ENCODE results near the gene CIAO3.
"Not testable (repeated sequence)": the region's sequence is repeated elsewhere in the genome, so short reads cannot be mapped to it uniquely, and the experiment has no call there.

CIAO3 gene

GRCh38 chr16:708019-708418 is 32.8 kb downstream of the CIAO3 start:
- DNase-seq, result no peak

- DNase-seq, result no peak
Observed at GRCh38 chr16:707062-707538, 33.7 kb downstream of the CIAO3 start.

DNA sequence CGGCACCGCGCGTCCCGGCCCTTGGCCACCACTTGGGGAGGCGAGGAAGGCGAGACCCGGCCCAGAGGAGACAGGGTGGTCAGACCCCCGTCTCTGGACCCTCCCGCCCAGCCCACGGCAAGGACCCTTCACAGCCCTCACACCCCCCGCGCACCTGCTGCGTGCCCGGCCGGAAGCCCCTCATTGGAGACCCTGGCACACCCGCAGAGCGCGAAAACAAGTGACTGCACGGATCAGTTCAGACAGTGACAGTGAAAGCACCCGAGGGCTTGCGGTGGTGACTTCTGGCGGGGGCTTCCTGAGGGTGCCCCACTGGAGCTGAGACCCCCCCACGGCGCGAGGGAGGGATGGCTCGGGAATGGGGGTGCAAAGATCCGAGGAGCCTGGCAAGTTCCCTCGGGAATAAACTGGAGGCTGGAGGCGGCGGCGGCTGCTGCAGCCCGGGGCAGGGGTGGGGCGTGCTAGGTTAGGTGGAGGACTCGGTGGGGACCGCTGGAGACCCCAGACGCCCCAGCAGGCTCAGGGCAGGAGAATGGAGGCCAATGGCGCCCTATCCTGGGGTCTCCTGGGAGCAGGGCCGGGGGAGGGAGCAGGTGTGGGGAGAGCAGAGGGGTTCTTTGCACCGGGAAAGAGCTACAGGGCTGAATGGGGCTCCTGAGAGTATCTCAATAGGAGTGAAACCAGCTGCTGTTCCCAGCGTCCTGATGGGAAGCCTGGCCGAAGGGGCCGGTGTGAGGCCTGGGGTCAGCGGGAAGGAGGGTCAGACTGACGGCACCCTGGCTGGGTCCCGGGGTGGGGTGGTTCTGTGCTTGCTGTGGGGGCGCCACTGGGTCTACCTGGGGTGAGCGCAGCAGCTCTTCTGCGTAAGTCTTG is 34.4 kb downstream of the CIAO3 start:
- DNase-seq, result no peak

DNA sequence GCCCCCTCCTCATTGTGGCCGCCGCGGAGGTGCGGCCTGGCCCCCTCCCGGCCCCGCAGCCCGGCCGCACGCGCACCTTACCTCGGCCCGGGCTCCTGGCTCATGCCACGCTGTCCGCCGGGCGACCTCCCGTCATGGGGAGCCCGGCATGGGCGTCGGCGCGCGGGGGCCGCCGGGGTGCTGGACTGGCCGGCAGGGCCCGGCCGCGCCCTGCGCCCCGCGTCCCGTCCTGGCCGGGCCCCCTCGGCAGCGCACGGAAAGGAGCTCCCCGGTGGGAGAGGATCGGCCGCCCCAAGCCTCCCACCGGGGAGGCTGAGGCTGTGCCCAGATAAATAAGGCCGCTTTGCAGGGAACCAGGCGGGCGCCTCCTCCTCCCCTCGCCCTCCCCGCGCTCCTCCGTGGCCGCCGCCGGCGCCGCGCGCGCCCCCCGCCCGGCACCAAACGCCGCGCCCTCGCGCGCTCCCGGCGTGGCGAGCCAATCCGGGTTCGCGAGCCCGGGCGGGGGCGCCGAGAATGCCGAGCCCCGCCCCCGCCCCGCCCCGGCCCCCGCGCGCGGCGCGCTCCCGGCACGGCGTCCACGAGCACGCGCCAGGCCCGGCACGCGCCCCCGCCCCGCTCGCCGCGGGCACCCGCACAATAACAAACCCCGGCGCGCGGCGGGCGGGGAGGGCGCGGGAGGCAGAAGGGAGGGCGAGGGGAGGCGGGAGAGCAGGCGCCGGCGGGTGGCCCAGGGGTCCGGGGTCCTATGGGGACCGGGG is 35.2 kb downstream of the CIAO3 start, which contains the start of gene FBXL16:
TSS of gene FBXL16 (minus strand) at position 371 of the 758 bp plus-strand sequence. CDS start 8,396 bp downstream, outside the sequence.
- DNase-seq, result no peak

DNA sequence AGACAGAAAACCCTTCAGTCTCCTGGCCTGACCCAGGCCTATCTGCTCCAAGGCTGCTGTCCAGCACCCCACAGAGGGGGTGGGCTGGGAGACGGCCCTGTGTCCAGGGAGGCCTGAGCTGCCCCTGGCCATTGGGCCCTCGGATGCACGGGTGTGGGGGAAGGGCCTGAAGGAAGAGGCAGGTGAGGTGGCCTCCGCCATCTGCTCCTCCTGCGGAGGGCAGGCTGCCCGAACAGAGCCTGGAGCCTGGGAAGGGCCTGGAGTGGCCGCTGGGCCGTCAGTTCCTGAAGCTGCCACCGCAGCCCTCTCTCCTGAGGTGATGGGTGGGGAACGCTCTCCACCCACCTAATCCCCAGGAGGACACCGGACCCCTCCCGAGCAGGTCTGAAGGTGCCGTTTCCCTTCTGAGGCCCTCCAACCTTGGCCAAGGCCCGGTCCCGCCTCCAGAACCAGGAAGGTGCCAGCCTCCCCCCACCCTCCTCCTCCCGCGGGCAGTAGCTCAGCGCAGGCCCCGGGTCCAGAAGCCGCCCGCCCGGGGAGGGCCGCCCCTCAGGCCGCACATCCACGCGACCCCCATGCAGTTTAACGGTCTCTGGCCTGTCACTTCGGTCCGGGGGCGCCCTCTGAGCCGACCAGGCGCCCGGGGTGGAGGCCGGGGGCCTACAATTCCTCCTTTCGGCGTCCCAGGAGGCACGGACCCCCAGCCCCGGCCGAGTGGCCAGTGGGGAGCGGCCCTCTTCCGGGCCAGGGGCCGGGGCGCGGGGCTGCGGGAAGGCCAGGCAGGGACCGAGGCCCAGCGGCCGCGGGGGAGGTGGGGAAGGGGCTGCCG is 36.0 kb downstream of the CIAO3 start:
- DNase-seq, result no peak

- DNase-seq, result no peak
Observed at GRCh38 chr16:704047-704446, 36.8 kb downstream of the CIAO3 start.

- no peak for DNase-seq
Observed at GRCh38 chr16:703406-703805, 37.4 kb downstream of the CIAO3 start.

DNA sequence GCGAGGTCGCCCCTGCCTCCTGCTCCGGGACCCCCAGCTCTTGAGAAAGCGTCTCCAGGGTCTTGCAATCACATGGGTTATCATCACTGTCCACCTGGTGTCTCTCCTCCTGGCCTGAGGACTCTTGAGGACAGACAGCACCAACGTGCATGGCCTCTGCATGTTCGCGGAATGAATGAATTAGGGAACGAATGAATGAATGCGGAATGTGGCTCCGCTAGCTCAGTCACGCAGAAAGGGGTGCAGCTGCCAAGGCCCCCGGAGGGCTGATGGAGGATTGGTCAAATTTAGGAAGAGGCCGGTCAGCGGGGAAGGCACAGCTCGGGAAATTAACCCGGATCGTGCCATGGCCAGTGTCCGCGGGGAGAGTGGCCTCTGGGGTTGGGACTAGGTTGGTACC is 38.5 kb downstream of the CIAO3 start:
- DNase-seq, result no peak

GRCh38 chr16:700684-701584 is 39.9 kb downstream of the CIAO3 start:
- no peak for DNase-seq

DNA sequence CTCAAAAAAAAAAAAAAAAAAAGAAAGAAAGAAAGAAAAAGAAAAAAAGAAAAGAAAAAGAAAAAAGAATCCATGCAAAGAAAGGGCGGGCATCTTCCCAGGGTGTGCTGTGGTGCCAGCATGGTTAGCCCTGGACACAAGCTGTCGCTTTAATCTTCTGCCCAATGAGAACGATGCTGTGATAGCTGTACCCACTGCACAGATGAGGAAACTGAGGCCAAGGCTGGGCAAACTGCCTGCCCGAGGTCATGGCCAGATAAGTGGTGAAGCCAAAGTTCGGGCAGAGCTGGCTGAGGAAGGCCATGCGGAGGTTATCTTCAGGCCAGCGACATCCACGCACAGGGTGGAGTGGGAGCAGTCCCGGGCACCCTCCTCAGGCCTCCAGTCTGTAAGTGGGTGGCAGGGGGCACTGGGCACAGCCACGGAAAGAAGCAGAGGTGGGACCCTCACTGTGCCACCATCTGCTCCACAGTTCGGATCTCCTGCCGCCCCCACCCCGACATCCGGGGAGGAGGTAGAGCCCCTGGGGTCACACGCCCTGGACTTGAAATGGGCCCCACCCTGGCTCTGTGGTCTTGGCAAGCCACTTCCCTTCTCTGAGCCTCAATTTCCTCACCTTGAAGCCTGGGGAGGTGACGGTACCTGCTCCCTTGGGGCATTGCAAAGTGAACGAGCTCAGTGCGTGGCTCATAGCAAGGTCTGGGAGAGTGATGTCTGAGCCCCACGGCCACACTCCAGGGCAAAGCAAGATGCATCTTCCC is 41.7 kb downstream of the CIAO3 start:
- no peak for DNase-seq

GRCh38 chr16:695355-696089 is 45.3 kb downstream of the CIAO3 start:
- DNase-seq, result peak; percentile 90

- no peak for DNase-seq
Observed at GRCh38 chr16:694863-695354, 45.9 kb downstream of the CIAO3 start.

GRCh38 chr16:694187-694862 is 46.5 kb downstream of the CIAO3 start:
- DNase-seq, result no peak

- no peak for DNase-seq
Observed at GRCh38 chr16:693766-694165, 47.0 kb downstream of the CIAO3 start.

GRCh38 chr16:693364-693763 is 47.4 kb downstream of the CIAO3 start:
- DNase-seq, result no peak

DNA sequence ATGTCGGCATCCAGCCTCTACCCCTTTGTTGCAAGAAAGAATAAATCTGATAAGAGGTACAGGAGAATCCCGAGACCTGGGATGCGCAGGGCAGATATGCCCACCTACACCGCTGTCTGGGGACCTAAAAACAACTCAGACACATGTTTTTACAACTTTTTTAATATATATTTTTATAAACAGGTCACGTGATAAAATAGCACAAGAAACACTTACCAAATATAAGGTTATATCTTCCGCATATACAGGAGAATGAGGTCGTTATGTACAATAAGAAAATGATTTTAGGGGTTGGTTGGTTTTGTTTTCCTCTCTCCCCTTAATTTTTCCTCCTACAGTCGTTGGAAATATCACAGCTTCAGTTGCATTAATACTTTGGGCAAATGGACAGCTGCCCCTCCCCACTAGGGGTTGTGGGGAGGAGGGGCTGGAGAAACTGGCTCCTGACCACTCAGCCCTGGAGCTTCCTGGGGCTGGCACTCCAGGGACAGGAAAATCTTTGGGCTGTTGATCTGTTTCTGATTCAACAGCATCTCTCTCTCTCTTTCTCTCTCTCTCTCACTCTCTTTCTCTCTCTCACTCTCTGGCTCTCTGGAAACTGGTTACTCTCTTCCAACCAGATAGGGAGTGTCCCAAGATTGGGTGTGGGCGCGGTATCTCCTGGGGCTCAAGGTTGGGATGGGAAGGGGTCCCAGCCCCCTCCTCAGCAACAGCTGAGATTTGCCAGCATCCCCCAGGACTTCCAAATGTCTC is 48.3 kb downstream of the CIAO3 start:
- DNase-seq, result no peak

- not testable (repeated sequence) for DNase-seq
Observed at GRCh38 chr16:691242-691641, 49.6 kb downstream of the CIAO3 start.

DNA sequence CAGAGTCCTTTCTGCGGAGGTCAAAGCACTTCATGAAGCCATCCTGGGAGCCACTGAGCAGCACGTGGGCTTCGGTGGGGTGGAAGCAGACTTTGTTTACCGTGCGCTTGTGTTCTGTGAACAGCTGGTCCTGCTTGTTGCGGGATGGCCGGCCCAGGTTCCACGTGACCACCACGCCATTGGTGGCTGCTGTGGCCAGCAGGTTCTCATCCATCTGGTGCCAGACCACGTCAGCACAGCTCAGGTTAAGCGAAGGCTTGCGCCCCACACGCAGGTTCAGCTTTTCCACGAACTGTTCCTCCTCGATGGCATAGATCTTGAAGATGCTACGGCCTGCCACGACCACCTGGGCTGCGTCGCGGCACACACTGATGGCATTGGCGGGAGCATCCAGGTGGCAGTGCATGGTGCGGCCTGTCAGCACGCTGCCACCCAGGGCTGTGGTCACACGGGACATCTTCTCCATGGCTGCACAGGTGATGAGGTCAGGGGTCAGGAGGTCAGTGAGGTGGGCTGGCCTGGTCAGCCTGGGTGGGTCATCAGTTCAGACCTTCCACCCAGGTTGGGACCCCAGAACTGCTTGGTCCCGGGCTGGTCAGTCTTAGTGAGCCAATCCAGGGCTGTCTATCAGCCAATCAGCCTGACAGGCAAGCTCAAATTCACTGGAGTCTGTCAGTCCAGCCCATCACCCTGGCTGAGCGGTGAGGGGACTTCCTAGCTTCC is 51.5 kb downstream of the CIAO3 start:
- DNase-seq, result no peak
